Measurements from ENCODE around the gene HLA-DOA.

DNA sequence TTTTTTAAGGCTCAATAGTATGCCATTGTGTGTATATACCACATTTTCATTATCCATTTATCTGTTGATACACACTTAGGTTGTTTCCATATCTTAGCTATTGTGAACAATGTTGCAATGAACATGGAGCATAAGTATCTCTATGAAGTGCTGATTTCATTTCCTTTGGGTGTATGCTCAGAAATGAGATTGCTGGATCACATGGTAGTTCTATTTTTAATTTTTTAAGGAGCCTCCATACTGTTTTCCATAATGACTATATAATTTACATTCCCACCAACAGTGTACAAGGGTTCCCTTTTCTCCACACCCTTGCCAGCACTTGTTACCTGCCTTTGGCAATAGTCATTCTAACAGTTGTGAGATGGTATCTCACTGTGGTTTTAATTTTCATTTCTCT, 15.1 kb upstream of the HLA-DOA start:
- TF ChIP-seq CTCF (IDR thresholded peaks at IDR 0.05) = no peak
- no peak for TF ChIP-seq POLR2AphosphoS5 (IDR thresholded peaks at IDR 0.05; ENCODE audit: insufficient read depth in 1 of 2, low read depth in 1 of 2)
- no peak for TF ChIP-seq POLR2A (IDR thresholded peaks at IDR 0.05)
